HUES6 (cell line): ENCODE measurements around the gene SLC9A8.

Source experiments
- H3K27ac ChIP-seq: 2 replicates; pipeline ENCODE4 v1.7.0; 2013; ENCODE audit warnings: low read depth, mild to moderate bottlenecking, low read length, inconsistent platforms
- H3K27me3 ChIP-seq: 2 replicates; pipeline ENCODE4 v1.6.1; 2013; ENCODE audit warnings: low read length; ENCODE audit not compliant: control insufficient read depth, insufficient read depth
- H3K36me3 ChIP-seq: 2 replicates; pipeline ENCODE4 v1.6.1; 2013; ENCODE audit warnings: low read length; ENCODE audit not compliant: control insufficient read depth, insufficient read depth
- H3K4me1 ChIP-seq: 2 replicates; pipeline ENCODE4 v1.6.1; 2013; ENCODE audit warnings: low read length; ENCODE audit not compliant: control insufficient read depth, insufficient read depth
- H3K4me3 ChIP-seq: 2 replicates; pipeline ENCODE4 v1.5.1; 2013; ENCODE audit warnings: low read depth, low read length
- H3K9ac ChIP-seq: one replicate; pipeline ENCODE4 v1.6.1; 2013; ENCODE audit warnings: mild to moderate bottlenecking, low read length
- H3K9me3 ChIP-seq: 2 replicates; pipeline ENCODE4 v1.6.1; 2013; ENCODE audit warnings: low read depth, low read length; ENCODE audit not compliant: control insufficient read depth, insufficient read depth

SLC9A8 gene

DNA sequence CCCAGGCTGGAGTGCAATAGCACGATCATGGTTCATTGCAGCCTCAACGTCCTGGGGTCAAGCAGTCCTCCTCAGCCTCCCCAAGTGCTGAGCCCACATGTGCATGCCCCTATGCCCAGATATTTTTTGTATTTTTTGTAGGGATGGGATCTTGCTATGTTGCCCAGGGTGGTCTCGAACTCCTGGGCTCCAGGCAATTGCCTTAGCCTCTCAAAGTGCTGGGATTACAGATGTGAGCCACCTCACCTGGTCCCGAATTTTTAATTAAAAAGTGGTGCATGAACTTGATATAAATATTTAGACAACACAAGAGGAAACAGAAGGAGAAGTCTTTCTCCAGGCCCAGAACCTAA lies 116.5 kb downstream of the SLC9A8 start:
- Histone ChIP-seq H3K9ac (no peak overlapping the region), H3K9me3 (0 out of 2 replicates have a peak, but pooled peaks cover 2% of the 10 kb centered on the region), H3K36me3 (no peaks in the 10 kb centered on the region), H3K4me3 (no peak overlapping the region), H3K4me1 (no peaks in the 10 kb centered on the region), H3K27me3 (no peaks in the 10 kb centered on the region), H3K27ac (no peak overlapping the region)

DNA sequence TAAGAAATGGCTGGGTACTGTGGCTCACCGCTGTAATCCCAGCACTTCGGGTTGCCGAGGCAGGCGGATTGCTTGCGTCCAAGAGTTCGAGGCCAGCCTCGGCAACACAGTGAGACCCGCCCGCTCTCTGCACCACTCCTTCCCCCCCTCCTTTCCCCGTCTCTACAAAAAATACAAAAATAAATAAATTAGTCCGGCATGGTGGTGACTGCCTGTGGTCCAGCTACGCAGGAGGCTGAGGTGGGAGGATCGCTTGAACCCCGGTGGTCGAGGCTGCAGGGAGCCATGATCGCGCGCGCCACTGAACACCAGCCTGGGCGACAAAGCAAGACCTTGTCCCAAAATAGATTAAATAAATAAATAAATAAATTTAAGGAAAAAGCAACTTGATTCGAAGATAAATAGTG lies 123.1 kb downstream of the SLC9A8 start:
- peaks cover 13% of the 10 kb centered on the region for H3K4me1 ChIP-seq
- H3K9ac ChIP-seq = no peak overlapping the region
- no peaks in the 10 kb centered on the region for H3K9me3 ChIP-seq
- peak overlapping the region; percentile 40 for H3K4me3 ChIP-seq
- no peak overlapping the region for H3K27ac ChIP-seq
- peaks cover 12% of the 10 kb centered on the region for H3K36me3 ChIP-seq
- no peaks in the 10 kb centered on the region for H3K27me3 ChIP-seq

GRCh38 chr20:49936153-49937026 lies 123.8 kb downstream of the SLC9A8 start, which contains the start of gene RNF114:
TSS of gene RNF114 (plus strand) at chr20:49936397. CDS start at chr20:49936413, 16 bp downstream.
- Histone ChIP-seq H3K9ac (peak within 1 kb of the TSS; percentile 94), H3K4me1 (peaks cover 13% of the 10 kb centered on the region), H3K4me3 (peak within 1 kb of the TSS; percentile 100), H3K36me3 (peaks cover 18% of the 10 kb centered on the region), H3K27ac (peak within 1 kb of the TSS; percentile 88), H3K27me3 (no peaks in the 10 kb centered on the region), H3K9me3 (no peaks in the 10 kb centered on the region)

GRCh38 chr20:49937027-49937929 lies 124.7 kb downstream of the SLC9A8 start:
- Histone ChIP-seq H3K4me3 (peak overlapping the region; percentile 100), H3K27me3 (no peaks in the 10 kb centered on the region), H3K9ac (peak overlapping the region; percentile 94), H3K4me1 (peaks cover 13% of the 10 kb centered on the region), H3K27ac (peak overlapping the region; percentile 88; the same call in 1 of the 2 replicates), H3K36me3 (peaks cover 27% of the 10 kb centered on the region), H3K9me3 (no peaks in the 10 kb centered on the region)

DNA sequence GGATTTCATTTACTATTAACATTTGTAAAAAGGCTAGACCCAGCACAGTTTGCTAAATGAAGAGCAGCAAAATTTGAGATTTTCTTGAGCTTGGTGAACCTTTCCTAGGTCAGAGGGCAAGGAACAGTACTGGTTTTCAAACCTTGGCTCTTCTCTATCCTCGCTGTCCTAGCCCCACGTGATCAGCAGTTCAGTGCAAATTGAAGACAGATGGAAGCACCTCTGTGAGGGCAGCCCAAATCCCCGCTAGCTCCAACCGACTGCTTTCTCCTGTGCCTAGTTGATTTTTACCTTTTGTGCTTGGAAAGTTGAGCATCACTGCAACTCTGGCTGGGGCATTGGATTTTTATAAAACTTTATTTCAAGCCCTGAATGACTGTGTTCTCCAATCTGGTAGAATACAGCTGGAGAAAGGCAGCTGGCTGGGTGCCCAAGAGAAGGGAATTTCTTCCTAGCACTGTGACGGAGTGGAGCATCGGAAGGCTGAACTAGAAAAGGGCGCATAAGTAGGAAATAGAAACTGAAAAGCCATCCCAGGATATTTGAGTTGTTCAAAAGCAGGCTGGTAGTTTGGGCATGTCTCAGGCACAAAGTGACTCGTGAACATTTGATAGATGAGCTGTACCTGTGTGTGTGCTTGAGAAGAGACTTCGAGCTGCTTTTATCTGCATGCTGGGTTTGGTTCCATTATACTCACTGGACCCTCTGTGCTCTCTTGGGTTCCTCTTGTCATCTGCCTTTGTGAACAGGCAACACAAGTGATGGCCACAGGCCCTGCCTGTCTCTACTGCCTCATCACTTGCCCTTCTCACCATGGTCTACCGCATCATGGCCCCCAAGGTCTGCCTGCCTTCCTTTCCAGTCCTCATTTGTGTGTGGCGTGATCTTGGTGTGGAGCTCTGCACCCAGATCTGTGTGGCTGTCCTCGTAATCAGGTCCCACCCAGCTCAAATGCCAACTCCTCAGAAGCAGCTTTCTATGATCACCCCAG lies 125.8 kb downstream of the SLC9A8 start:
- Histone ChIP-seq H3K36me3 (peaks cover 36% of the 10 kb centered on the region), H3K27ac (no peak overlapping the region), H3K9me3 (no peaks in the 10 kb centered on the region), H3K9ac (peak overlapping the region; percentile 10), H3K27me3 (no peaks in the 10 kb centered on the region), H3K4me1 (peaks cover 13% of the 10 kb centered on the region), H3K4me3 (peak overlapping the region; percentile 100)

GRCh38 chr20:49941456-49941855 lies 128.8 kb downstream of the SLC9A8 start:
- Histone ChIP-seq H3K27me3 (no peaks in the 10 kb centered on the region), H3K9me3 (no peaks in the 10 kb centered on the region), H3K27ac (no peak overlapping the region), H3K9ac (no peak overlapping the region), H3K4me1 (peaks cover 13% of the 10 kb centered on the region), H3K36me3 (peaks cover 58% of the 10 kb centered on the region), H3K4me3 (no peak overlapping the region)
